Activated naive CD4-positive, alpha-beta T cell treated with anti-CD3 and anti-CD28 coated beads, Interleukin-2, amount 50 U/mL, for 24 hours (primary cell): Measurements from ENCODE around the gene LCN6.
A peak's percentile ranks its signal among the peaks of the same experiment; 100 is the strongest.
"Not testable (repeated sequence)": the region's sequence is repeated elsewhere in the genome, so short reads cannot be mapped to it uniquely, and the experiment has no call there.

Experiments used
- H3K27ac Mint-ChIP-seq: one replicate; pipeline ENCODE4 v1.8.0; 2021; ENCODE audit warnings: mild to moderate bottlenecking, mixed read lengths
- H3K27me3 Mint-ChIP-seq: one replicate; pipeline ENCODE4 v1.8.0; 2021; ENCODE audit warnings: mixed read lengths
- H3K36me3 Mint-ChIP-seq: one replicate; pipeline ENCODE4 v1.8.0; 2021; ENCODE audit warnings: mixed read lengths
- H3K4me1 Mint-ChIP-seq: one replicate; pipeline ENCODE4 v1.8.0; 2021; ENCODE audit warnings: mixed read lengths
- H3K4me3 Mint-ChIP-seq: one replicate; pipeline ENCODE4 v1.8.0; 2021; ENCODE audit warnings: mild to moderate bottlenecking, mixed read lengths
- H3K9me3 Mint-ChIP-seq: one replicate; pipeline ENCODE4 v1.8.0; 2021; ENCODE audit warnings: mixed read lengths

LCN6 gene

GRCh38 chr9:136765745-136766409 lies 17.6 kb upstream of the LCN6 start:
- not testable (repeated sequence) for H3K4me3 Mint-ChIP-seq

GRCh38 chr9:136765041-136765440 lies 16.7 kb upstream of the LCN6 start:
- Mint-ChIP-seq H3K27me3 (peaks cover 8% of the 10 kb centered on the region), H3K27ac (no peak overlapping the region), H3K36me3 (no peaks in the 10 kb centered on the region), H3K4me3 (no peak overlapping the region), H3K4me1 (peaks cover 6% of the 10 kb centered on the region), H3K9me3 (no peaks in the 10 kb centered on the region)

More at GRCh38 chr9:136765745-136766409, 17.6 kb upstream of the LCN6 start:
- not testable (repeated sequence) for H3K4me1 Mint-ChIP-seq, H3K9me3 Mint-ChIP-seq, H3K36me3 Mint-ChIP-seq, H3K27me3 Mint-ChIP-seq, H3K27ac Mint-ChIP-seq

GRCh38 chr9:136764301-136764891 lies 16.1 kb upstream of the LCN6 start, which contains the start of gene LCN15:
TSS of gene LCN15 (minus strand) at chr9:136764518. CDS start at chr9:136764488, 30 bp downstream.
- H3K9me3 Mint-ChIP-seq: no peaks in the 10 kb centered on the region
- peaks cover 6% of the 10 kb centered on the region for H3K4me1 Mint-ChIP-seq
- H3K4me3 Mint-ChIP-seq: no peak within 1 kb of the TSS
- H3K36me3 Mint-ChIP-seq: no peaks in the 10 kb centered on the region
- no peak within 1 kb of the TSS for H3K27ac Mint-ChIP-seq
- H3K27me3 Mint-ChIP-seq: peaks cover 8% of the 10 kb centered on the region

- H3K27me3 Mint-ChIP-seq: peaks cover 8% of the 10 kb centered on the region
- H3K27ac Mint-ChIP-seq: no peak overlapping the region
- H3K4me3 Mint-ChIP-seq: no peak overlapping the region
- no peaks in the 10 kb centered on the region for H3K9me3 Mint-ChIP-seq
- peaks cover 6% of the 10 kb centered on the region for H3K4me1 Mint-ChIP-seq
- no peaks in the 10 kb centered on the region for H3K36me3 Mint-ChIP-seq
These were observed 15.3 kb upstream of the LCN6 start for GRCh38 chr9:136763649-136764035.

GRCh38 chr9:136762915-136763648 lies 14.8 kb upstream of the LCN6 start:
- peaks cover 8% of the 10 kb centered on the region for H3K27me3 Mint-ChIP-seq
- no peaks in the 10 kb centered on the region for H3K9me3 Mint-ChIP-seq
- no peaks in the 10 kb centered on the region for H3K36me3 Mint-ChIP-seq
- no peak overlapping the region for H3K4me3 Mint-ChIP-seq
- H3K4me1 Mint-ChIP-seq: peaks cover 6% of the 10 kb centered on the region
- H3K27ac Mint-ChIP-seq: no peak overlapping the region

GRCh38 chr9:136762221-136762691 lies 13.9 kb upstream of the LCN6 start:
- H3K27me3 Mint-ChIP-seq: peaks cover 8% of the 10 kb centered on the region
- peaks cover 6% of the 10 kb centered on the region for H3K4me1 Mint-ChIP-seq
- no peak overlapping the region for H3K4me3 Mint-ChIP-seq
- no peaks in the 10 kb centered on the region for H3K9me3 Mint-ChIP-seq
- no peak overlapping the region for H3K27ac Mint-ChIP-seq
- H3K36me3 Mint-ChIP-seq: no peaks in the 10 kb centered on the region

GRCh38 chr9:136761545-136761981 lies 13.2 kb upstream of the LCN6 start:
- Mint-ChIP-seq H3K27me3 (peaks cover 3% of the 10 kb centered on the region), H3K4me1 (peaks cover under 1% of the 10 kb centered on the region), H3K36me3 (no peaks in the 10 kb centered on the region), H3K4me3 (no peak overlapping the region), H3K27ac (no peak overlapping the region), H3K9me3 (no peaks in the 10 kb centered on the region)

- not testable (repeated sequence) for H3K36me3 Mint-ChIP-seq, H3K9me3 Mint-ChIP-seq, H3K4me3 Mint-ChIP-seq, H3K4me1 Mint-ChIP-seq, H3K27me3 Mint-ChIP-seq
- peak overlapping the region; percentile 76 for H3K27ac Mint-ChIP-seq
These were observed 12.7 kb upstream of the LCN6 start for GRCh38 chr9:136760834-136761544.

- Mint-ChIP-seq H3K9me3 (no peaks in the 10 kb centered on the region), H3K36me3 (no peaks in the 10 kb centered on the region), H3K4me3 (no peak overlapping the region), H3K27me3 (peaks cover 5% of the 10 kb centered on the region), H3K4me1 (no peaks in the 10 kb centered on the region), H3K27ac (no peak overlapping the region)
These were observed 12.1 kb upstream of the LCN6 start for GRCh38 chr9:136760424-136760823.

- Mint-ChIP-seq H3K4me1 (no peaks in the 10 kb centered on the region), H3K27me3 (peaks cover 5% of the 10 kb centered on the region), H3K4me3 (no peak overlapping the region), H3K36me3 (no peaks in the 10 kb centered on the region), H3K27ac (no peak overlapping the region), H3K9me3 (no peaks in the 10 kb centered on the region)
These were observed 11.4 kb upstream of the LCN6 start for GRCh38 chr9:136759436-136760325.

- no peaks in the 10 kb centered on the region for H3K36me3 Mint-ChIP-seq
- H3K4me3 Mint-ChIP-seq: no peak overlapping the region
- H3K27me3 Mint-ChIP-seq: peaks cover 5% of the 10 kb centered on the region
- H3K9me3 Mint-ChIP-seq: no peaks in the 10 kb centered on the region
- no peak overlapping the region for H3K27ac Mint-ChIP-seq
- no peaks in the 10 kb centered on the region for H3K4me1 Mint-ChIP-seq
These were observed 10.7 kb upstream of the LCN6 start for GRCh38 chr9:136759001-136759400.

- no peaks in the 10 kb centered on the region for H3K4me1 Mint-ChIP-seq
- no peak overlapping the region for H3K4me3 Mint-ChIP-seq
- no peak overlapping the region for H3K27ac Mint-ChIP-seq
- peaks cover under 1% of the 10 kb centered on the region for H3K36me3 Mint-ChIP-seq
- H3K27me3 Mint-ChIP-seq: peaks cover 3% of the 10 kb centered on the region
- peaks cover 2% of the 10 kb centered on the region for H3K9me3 Mint-ChIP-seq
These were observed 9.4 kb upstream of the LCN6 start for GRCh38 chr9:136757751-136758140.

- Mint-ChIP-seq H3K4me3 (no peak overlapping the region), H3K27me3 (peaks cover 5% of the 10 kb centered on the region), H3K36me3 (peaks cover 4% of the 10 kb centered on the region), H3K27ac (no peak overlapping the region), H3K4me1 (no peaks in the 10 kb centered on the region), H3K9me3 (peaks cover 6% of the 10 kb centered on the region)
These were observed 9.0 kb upstream of the LCN6 start for GRCh38 chr9:136757328-136757727.

- Mint-ChIP-seq H3K36me3 (peaks cover 4% of the 10 kb centered on the region), H3K27me3 (peaks cover 5% of the 10 kb centered on the region), H3K4me1 (no peaks in the 10 kb centered on the region), H3K4me3 (no peak overlapping the region), H3K9me3 (peaks cover 9% of the 10 kb centered on the region), H3K27ac (no peak overlapping the region)
These were observed 8.5 kb upstream of the LCN6 start for GRCh38 chr9:136756836-136757235.

- H3K4me1 Mint-ChIP-seq: no peaks in the 10 kb centered on the region
- peaks cover 4% of the 10 kb centered on the region for H3K36me3 Mint-ChIP-seq
- no peak overlapping the region for H3K4me3 Mint-ChIP-seq
- H3K27ac Mint-ChIP-seq: no peak overlapping the region
- peaks cover 13% of the 10 kb centered on the region for H3K9me3 Mint-ChIP-seq
- H3K27me3 Mint-ChIP-seq: peaks cover 5% of the 10 kb centered on the region
These were observed 7.8 kb upstream of the LCN6 start for GRCh38 chr9:136756134-136756438.
